ENCODE measurements around the gene PARP2. TPM values are rescaled to one million over a fixed set of nuclear protein-coding genes. Genes with fewer than 3 reads are reported as not detected.
A peak's percentile ranks its signal among the peaks of the same experiment; 100 is the strongest.

The PARP2 gene
- total RNA-seq (10 to 100 TPM; 10.9 to 25.0 (median 17.2) TPM), polyA plus RNA-seq (10 to 100 TPM in 2 of 3 donors, 1 to 10 TPM in 1; 9.1 to 12.0 (median 11.3) TPM)
- long read RNA-seq, donor 1, transcript PARP2-202 (16 exons, 1,881 nt) = major isoform, 6 of 6 reads
- long read RNA-seq, donor 1, partial matches to known transcripts = 0 of 6 reads
- long read RNA-seq, donor 1, other reads (novel, unspliced or antisense) = 0 of 6 reads
- long read RNA-seq, donor 2, transcript PARP2-202 (16 exons, 1,881 nt) = major isoform, 5 of 7 reads
- long read RNA-seq, donor 2, partial matches to known transcripts = 0 of 7 reads
- long read RNA-seq, donor 2, other reads (novel, unspliced or antisense) = 0 of 7 reads

DNA sequence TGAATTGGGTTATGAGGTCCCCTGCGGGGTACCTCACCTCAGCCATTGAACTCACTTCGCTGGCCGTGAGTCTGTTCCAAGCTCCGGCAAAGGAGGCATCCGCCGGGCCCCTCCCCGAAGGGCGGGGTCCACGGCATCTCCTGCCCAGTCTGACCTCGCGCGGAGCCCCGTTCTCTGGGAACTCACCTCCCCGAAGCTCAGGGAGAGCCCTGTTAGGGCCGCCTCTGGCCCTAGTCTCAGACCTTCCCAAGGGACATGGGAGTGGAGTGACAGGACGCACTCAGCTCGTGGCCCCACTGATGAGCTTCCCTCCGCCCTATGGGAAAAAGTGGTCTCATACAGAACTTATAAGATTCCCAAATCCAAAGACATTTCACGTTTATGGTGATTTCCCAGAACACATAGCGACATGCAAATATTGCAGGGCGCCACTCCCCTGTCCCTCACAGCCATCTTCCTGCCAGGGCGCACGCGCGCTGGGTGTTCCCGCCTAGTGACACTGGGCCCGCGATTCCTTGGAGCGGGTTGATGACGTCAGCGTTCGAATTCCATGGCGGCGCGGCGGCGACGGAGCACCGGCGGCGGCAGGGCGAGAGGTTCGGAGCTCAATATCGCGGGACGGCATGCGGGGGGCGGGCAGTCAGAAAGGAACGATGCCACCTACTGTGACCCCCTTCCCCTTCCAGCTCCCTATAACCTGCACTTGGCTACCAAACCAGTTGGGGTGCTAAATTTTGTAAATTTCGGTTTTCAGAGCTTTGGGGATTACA lies at the start of gene PARP2:
PARP2 (plus strand) TSS at position 544 of the 770 bp plus-strand sequence; CDS start at position 551, 7 bp downstream.
- no peaks in the 10 kb centered on the region for H3K9me3 ChIP-seq
- WGBS, 5 donors = 0 to 1% (median 1%) methylated on average over 36 to 50 of the region's 50 CpGs
- H3K4me1 ChIP-seq = peaks cover 0 to 29% (median 23%) of the 10 kb centered on the region in 6 donors
- H3K27me3 ChIP-seq (replicated peaks in 1 of 7) = no peaks in the 10 kb centered on the region
- TF ChIP-seq POLR2A (IDR thresholded peaks at IDR 0.05) = peak in 2 of 3 donors; percentile 68 to 88
- TF ChIP-seq CTCF (IDR thresholded peaks at IDR 0.05 in 8 of 11, conservative IDR thresholded peaks at IDR 0.05 in 3 of 11) = peak in 2 of 11 experiments; percentile 14 to 24
- peak; percentile 96 to 100 (median 96) for TF ChIP-seq POLR2AphosphoS5 (IDR thresholded peaks at IDR 0.05)
- H3K27ac ChIP-seq = peak within 1 kb of the TSS; percentile 64 to 96 (median 90)
- peak; percentile 97 for DNase-seq
- H3K4me3 ChIP-seq = peak within 1 kb of the TSS; percentile 56 to 90 (median 63)
- H3K36me3 ChIP-seq = peaks cover 0 to 34% (median 18%) of the 10 kb centered on the region in 6 donors
- intact Hi-C loops (cut with DNase I; ENCODE audit: low total_unique reads) = loop anchor here (10.0 kb wide), 1 partner anchor 62 kb away; no protein-coding TSS in a partner anchor

DNA sequence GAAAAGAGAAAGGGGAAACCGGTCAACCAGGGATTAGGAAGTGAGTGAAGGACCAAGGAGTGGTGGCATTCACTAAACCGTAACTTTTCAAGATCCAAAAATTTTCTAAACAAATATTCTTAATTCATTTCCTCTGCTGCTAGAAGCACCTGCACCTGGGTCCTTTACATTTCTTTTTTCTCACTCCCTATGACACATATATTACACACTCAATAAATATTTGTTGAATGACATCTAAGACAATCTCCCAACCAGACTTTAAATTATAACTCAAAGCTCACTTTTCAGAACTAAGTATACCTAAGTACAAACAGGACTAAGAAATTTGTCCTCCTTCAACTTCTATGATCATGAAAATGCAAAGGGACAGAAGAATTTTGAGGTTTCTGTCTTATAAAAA lies 48.8 kb upstream of the PARP2 start:
- intact Hi-C loops (cut with DNase I; ENCODE audit: low total_unique reads) = no loop called here
- peaks cover 7 to 100% (median 92%) of the 10 kb centered on the region in 6 donors for H3K36me3 ChIP-seq
- H3K27me3 ChIP-seq (replicated peaks in 1 of 7) = no peaks in the 10 kb centered on the region
- no peaks in the 10 kb centered on the region for H3K9me3 ChIP-seq
- DNase-seq = no peak
- H3K4me1 ChIP-seq = peaks cover 0 to 11% (median 0%) of the 10 kb centered on the region in 6 donors
- no peak for TF ChIP-seq CTCF (IDR thresholded peaks at IDR 0.05 in 8 of 11, conservative IDR thresholded peaks at IDR 0.05 in 3 of 11)
- TF ChIP-seq POLR2AphosphoS5 (IDR thresholded peaks at IDR 0.05) = no peak
- no peak for TF ChIP-seq POLR2A (IDR thresholded peaks at IDR 0.05)
- WGBS, 5 donors = 78 to 95% (median 83%) methylated on average over 2 of the region's 2 CpGs
- no peak overlapping the region for H3K4me3 ChIP-seq
- H3K27ac ChIP-seq = no peak overlapping the region

DNA sequence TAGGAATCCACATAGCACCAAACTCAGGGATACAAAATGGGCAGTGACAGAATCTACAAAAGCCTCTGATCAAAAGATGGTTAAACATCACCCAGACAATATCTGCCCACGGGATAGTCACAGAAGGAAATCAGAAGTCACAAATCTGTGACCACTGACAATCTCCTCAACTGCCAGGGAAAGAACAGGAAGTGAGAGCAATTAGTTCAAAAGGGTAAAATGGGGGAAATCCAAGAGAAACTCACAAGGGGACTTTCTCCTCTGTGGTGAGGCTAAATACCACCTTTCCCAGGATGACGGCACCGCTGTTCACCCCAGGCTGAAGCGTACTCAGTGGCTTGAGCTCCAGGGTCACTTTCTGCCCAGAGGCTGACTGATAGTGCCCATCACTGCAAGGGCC lies 48.4 kb upstream of the PARP2 start:
- Histone ChIP-seq H3K27me3 (replicated peaks in 1 of 7) (no peaks in the 10 kb centered on the region), H3K36me3 (peaks cover 3 to 100% (median 93%) of the 10 kb centered on the region in 6 donors), H3K4me1 (peaks cover 0 to 11% (median 0%) of the 10 kb centered on the region in 6 donors), H3K4me3 (no peak overlapping the region), H3K27ac (no peak overlapping the region), H3K9me3 (no peaks in the 10 kb centered on the region)
- 45 to 72% (median 50%) methylated on average over 4 of the region's 4 CpGs for WGBS, 5 donors
- TF ChIP-seq CTCF (IDR thresholded peaks at IDR 0.05 in 8 of 11, conservative IDR thresholded peaks at IDR 0.05 in 3 of 11) = no peak
- TF ChIP-seq POLR2A (IDR thresholded peaks at IDR 0.05) = no peak
- TF ChIP-seq POLR2AphosphoS5 (IDR thresholded peaks at IDR 0.05) = no peak
- DNase-seq = no peak
- intact Hi-C loops (cut with DNase I; ENCODE audit: low total_unique reads) = no loop called here

Data from spleen (tissue), 13 donors.